A673 (cell line): ENCODE results near the gene STRAP.

Source experiments
- CTCF ChIP-seq: fragments of 300-800, 200-600 bp; sonication (generic); conservative IDR thresholded peaks from 2 replicates; pipeline ENCODE4 v1.5.1; 2017; ENCODE audit warnings: low read depth, mild to moderate bottlenecking, antibody characterized with exemption, low read length, moderate library complexity, mixed read lengths
- EZH2 ChIP-seq: fragments of 200-600 bp; sonication (generic); IDR thresholded peaks from 2 replicates; pipeline ENCODE4 v1.6.1; 2017; ENCODE audit warnings: borderline replicate concordance, low read depth, mild to moderate bottlenecking, mixed read lengths, antibody characterized with exemption, low read length; ENCODE audit not compliant: poor library complexity, severe bottlenecking

- TF ChIP-seq CTCF (no peak), EZH2 (no peak)
Measured at GRCh38 chr12:15861404-15861803, 20.8 kb upstream of the STRAP start.
